GM21381 (cell line): Measurements from ENCODE around the gene NEK3.
"Not testable (repeated sequence)": the region's sequence is repeated elsewhere in the genome, so short reads cannot be mapped to it uniquely, and the experiment has no call there.

Experiments used
- ATAC-seq: cut with Tn5 transposase; IDR thresholded peaks from one replicate; pipeline ENCODE4 v1.9.1; 2021; ENCODE audit warnings: mild to moderate bottlenecking, moderate library complexity; ENCODE audit not compliant: unreplicated experiment

The NEK3 gene

DNA sequence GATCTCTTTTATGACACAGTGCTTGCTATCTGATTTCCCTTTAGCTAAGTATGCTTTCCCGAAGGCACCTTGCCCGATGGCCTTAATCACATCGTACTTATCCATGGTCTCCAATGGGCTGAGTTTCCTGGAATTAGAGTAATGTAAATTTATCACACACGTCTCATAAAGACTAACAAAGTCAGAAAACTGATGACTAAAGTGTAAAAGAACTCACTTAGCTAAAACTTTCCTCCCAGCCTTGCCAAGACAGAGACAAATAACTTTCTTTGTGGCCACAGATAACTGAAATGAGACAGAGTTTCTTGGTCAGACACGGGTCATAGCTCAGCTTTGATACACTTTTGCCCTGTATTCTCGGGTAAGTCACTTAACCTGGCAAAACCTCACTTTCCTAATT lies 32.0 kb downstream of the NEK3 start:
- ATAC-seq: peak; percentile 16

DNA sequence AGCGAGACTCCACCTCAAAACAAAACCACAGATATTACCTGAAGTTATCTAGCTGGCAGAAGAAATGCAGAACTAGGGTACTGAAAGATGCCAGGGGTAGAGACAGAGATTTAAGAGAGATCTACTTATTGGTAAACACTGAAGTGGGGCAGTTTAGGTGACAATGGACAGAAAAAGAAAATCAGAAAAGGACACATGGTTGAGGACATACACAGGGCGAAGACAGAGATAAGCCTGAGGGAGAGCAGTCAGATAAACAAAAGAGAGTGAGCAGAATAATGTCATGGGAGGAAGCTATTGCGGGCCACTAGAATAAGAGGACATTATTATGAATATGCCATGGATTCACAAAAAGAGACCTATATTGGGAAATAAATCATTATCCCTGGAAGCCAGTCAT lies 33.9 kb downstream of the NEK3 start:
- ATAC-seq: no peak

DNA sequence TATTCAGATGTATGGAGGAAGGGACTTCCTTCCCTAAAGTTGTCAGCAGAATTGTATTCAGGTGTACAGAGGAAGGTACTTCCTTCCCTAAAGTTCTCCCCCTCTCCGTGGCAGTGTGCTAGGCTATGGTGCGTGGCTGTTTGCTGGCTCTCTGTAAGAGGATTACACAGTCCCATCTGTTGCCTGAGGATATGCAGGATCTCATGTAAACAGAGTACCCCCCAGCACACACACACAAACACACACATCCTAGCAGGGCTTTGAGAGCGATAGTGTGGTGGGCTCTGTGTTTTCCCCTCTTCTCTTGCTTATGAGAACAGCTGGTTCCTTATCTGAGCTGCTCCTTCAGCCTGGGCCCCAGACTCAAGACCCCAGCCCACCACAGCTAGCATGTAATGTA lies 40.8 kb downstream of the NEK3 start:
- ATAC-seq: no peak

DNA sequence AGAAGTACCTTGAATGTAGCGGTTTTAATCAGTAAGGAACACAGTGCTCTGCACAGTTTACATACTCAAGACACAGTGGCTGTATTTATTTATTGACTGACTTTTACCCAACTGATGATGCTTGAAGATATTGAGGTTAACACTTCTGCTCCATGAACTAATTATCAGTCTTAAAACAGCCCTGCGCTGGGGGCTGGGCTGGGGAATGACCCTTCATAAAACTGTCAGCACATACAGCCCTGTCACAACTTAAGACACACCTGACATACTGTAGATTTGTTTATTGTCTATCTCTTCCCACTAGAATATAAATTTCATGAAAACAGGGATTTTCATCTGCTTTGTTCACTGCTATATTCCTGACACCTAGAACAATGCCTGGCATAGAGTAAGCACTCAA lies 41.3 kb downstream of the NEK3 start:
- no peak for ATAC-seq

DNA sequence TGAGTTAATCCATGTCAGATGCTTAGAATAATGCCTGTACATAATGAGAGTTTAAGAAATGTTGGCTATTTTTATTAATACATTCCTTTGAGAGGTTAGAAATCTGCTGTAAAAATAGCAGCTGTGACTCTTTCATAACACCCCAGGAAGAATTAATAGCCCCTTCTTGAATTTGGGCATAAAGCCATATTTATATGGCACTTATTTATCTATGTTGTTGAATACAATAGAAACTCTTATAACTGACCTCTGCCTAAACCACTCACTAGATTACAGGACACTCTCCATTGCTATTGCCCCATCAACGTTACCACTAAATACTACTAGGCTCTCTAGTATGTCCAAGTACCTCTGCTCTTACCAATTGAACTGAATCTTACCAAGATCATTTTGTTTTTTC lies 46.8 kb downstream of the NEK3 start:
- no peak for ATAC-seq

DNA sequence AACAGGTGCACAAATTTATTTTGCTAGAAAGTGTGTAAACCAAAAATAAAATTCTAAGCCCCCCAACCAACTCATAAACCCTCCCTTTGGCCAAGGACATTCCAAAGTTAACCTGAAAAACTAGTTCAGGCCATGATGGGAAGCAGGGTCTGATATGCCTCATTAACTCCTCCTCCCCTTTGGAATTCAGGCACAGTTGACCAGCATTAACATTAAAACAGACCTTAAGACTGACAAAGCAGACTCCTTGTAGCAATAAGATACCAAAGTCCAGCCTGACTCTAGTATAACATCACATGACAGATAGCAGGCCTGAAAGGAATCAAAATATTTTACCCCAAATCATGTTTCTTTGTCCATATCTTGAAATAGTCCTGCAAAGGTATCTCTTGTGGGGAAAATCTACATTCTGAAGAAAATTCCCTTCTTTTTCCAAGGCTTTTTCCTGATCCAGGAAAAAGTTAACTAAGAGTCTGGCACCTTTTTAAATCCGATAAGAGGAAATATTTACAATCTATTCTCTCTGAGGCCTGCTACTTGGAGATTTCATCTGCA lies 50.2 kb downstream of the NEK3 start:
- no peak for ATAC-seq

DNA sequence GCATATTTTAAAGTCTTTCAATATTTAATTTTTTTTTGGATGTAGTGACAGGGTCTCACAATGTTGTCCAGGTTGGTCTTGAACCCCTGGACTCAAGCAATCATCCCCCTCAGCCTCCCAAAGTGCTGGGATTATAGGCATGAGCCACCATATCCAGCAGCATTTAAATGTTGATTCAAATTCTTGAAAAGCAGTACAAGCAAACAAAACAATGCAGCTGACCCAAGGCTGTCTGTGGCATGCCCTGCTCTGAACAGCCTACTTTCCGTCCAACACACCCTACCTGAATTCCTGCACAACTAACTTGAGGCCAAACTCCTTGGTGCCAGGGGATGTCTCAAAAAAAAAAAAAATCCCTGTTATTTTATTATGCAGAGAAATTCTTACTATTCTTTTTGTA lies 53.6 kb downstream of the NEK3 start:
- no peak for ATAC-seq

DNA sequence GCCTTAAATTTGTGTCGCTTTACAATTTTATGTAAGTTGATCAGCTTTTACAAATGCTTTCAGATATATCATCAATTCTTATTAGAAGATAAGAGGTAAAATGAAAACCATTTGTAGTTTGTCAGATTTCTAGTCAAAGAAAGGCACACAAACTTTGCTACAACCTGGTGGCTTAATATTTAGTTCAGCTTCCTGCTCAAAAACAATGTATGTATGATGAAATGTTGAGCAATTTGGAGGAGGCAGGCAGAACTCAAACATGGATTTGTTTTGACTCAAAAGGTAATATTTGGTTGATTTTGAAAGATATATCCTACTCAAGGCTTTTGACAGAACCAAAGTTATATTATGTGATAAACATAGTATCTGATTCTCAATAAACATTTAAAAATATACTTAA lies 54.8 kb downstream of the NEK3 start:
- no peak for ATAC-seq

DNA sequence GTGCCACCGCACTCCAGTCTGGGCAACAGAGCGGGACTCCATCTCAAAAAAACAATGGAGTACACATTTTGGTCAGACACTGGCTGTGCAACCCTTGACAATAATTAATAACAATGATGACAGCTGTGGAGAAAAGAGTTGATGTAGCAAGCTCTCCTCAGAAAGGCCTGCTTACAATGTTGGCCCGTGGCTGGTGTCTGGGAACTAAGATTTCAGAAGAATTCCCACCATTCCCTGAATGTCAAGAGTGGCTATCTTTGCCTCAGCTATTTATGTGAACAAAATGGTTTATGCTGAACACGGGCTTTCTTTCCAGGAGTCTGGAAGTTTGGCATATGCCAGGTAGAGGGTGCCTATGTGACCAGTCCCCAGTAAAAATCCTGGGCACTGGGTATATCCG lies 56.0 kb downstream of the NEK3 start:
- ATAC-seq: no peak

DNA sequence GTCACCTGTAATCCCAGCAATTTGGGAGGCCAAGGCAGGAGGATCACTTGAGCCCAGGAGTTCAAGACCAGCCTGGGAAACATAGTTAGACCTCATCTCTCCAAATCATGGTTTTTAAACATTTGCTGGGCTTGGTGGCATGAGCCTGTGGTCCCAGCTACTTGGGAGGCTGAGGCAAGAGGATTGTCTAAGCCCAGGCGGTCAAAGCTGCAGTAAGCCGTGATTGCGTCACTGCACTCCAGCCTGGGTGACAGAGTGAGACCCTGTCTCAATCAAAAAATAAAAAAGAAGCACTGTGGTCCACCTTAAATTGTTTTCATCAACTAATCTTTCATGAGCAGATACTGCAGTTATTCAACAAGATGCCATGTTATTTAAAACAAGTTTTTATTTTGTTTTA lies 57.0 kb downstream of the NEK3 start:
- not testable (repeated sequence) for ATAC-seq

DNA sequence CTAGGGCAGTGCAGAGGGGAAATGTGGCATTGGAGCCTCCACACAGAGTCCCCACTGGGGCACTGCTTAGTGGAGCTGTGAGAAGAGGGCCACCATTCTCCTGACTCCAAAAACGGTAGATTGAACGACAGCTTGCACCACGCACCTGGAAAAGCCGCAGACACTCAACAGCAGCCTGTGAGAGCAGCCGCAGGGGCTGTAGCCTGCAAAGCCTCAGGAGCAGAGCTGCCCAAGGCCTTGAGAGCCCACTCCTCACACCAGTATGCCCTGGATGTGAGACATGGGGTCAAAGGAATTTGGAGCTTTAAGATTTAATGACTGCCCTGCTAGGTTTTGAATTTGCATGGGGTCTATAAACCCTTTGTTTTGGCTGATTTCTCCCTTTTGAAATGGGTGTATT lies 62.2 kb downstream of the NEK3 start:
- ATAC-seq: no peak

DNA sequence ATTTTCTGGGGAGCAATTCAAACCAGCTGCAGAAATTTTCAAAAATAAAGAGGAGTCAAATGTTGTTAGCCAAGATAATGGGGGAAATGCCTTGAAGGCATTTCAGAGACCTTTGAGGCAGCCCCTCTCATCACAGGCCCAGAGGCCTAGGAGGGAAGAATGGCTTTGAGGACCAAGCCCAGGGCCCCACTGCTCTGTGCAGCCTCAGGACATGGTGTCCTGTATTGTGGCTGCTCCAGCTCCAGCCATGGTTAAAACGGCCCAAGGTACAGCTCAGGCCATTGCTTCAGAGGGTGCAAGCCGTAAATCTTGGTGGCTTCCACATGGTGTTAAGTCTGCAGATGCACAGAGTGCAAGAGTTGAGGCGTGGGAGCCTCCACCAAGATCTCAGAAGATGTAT lies 62.6 kb downstream of the NEK3 start:
- no peak for ATAC-seq

DNA sequence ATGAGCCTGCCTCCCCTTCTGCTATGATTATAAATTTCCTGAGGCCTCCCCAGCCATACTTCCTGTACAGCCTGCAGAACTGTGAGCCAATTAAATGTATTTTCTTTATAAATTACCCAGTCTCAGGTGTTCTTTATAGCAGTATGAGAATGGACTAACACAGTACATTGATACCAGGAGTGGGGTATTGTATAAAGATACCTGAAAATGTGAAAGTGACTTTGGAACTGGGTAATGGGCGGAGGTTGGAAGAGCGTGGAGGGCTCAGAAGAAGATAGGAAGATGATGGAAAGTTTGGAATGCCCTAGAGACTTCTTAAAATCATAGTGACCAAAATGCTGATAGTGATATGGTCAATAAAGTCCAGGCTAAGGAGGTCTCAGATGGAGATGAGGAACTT lies 63.3 kb downstream of the NEK3 start:
- ATAC-seq: no peak

DNA sequence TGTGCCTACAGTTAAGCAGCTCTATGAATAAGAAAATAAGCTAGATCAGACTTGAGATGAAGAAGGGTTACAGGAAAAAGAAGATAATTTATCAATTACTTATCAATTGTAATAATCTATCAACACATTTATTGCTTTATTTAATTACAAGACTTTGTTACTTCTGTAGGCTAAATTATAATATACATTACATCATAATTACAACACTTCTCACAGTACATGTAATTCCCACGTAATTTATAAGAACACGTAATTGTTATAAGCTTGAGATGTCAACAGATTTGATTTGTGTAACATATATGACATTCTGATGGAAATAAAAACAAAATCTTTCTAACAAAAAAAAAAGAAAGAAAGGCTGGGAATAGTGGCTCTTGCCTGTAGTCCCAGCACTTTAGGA lies 67.3 kb downstream of the NEK3 start:
- no peak for ATAC-seq

DNA sequence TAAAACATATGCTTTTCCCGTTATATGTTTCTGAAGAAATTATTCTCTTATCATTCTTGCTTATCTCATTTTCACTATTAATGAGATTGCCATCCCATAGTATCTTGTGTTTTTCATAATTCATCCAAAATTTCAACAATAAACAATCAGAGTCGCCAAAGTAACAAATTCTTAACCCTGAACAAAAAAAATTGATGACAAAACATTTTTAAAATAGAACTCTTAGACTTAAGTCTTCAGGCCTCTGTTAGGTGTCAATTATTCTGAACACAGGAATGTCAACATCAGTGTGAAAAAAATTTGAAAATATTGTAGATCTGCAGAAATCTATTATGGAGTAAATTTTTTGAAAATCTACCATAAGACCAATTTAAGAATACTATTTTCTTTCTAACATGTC lies 67.9 kb downstream of the NEK3 start:
- ATAC-seq: no peak

DNA sequence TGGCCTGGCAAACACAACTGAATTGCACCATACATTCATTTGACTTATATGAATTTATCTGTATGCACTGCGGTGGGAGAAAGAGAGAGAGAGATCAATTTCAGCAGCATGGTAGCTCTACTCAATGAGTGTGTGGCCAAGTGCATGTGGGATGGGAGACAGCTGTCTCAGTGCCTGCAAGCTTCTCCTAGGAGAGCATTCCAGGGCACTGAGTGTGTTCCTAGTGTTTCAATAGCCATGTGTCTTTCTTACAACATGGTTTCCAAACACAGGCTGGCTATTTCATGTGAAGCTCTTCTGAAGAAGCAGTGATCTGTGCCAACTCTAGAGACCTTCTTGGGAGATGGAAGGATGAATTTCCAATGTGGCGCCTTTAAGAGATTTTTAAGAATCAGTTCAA lies 74.0 kb downstream of the NEK3 start:
- no peak for ATAC-seq

DNA sequence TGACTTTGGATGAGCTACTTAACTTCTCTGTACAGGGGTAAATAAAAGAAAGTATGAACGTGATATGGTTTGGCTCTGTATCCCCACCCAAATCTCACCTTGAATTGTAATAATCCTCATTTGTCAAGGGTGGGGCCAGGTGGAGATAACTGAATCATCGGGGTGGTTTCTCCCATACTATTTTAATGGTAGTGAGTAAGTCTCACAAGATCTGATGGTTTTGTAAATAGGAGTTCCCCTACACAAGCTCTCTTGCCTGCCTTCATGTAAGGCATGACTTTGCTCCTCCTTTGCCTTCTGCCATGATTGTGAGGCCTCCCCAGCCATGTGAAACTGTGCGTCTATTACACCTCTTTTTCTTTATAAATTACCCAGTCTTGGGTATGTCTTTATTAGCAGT lies 74.4 kb downstream of the NEK3 start:
- ATAC-seq: not testable (repeated sequence)
